ENCODE measurements around the gene FOXRED1.

- TF ChIP-seq CTCF (IDR thresholded peaks at IDR 0.05; ENCODE audit: low read length) (no peak), EZH2 (IDR thresholded peaks at IDR 0.05; ENCODE audit: borderline replicate concordance, low read length) (no peak)
Observed at GRCh38 chr11:126246636-126247035, 22.3 kb upstream of the FOXRED1 start.

All from OCI-LY1 (cell line).